ENCODE results near the gene TMEM95. TPM values are rescaled to one million over a fixed set of nuclear protein-coding genes. Genes with fewer than 3 reads are reported as not detected.

The TMEM95 gene
- total and polyA plus RNA-seq, 2 donors (not counting 1 experiment from before 2014, with no cell fraction given) = 0.25 TPM; not detected in 1

- Mint-ChIP-seq H3K9me3 (ENCODE audit: insufficient read depth) (no peaks in the 10 kb centered on the region), H3K27me3 (peaks cover 14% of the 10 kb centered on the region), H3K4me3 (no peak overlapping the region), H3K4me1 (no peaks in the 10 kb centered on the region), H3K27ac (no peak overlapping the region)
- no peaks in the 10 kb centered on the region for H4K20me1 ChIP-seq (ENCODE audit: control insufficient read depth, insufficient read depth, low read length, poor library complexity, severe bottlenecking)
- H3K27me3 ChIP-seq (replicated peaks in 1 of 4; ENCODE audit: control extremely low read depth in 1 of 4, control insufficient read depth in 3 of 4, insufficient read depth in 4 of 4, low read length in 3 of 4) = peaks cover 0 to 2% (median 0%) of the 10 kb centered on the region in 4 experiments
- ChIA-PET CTCF (interaction anchor here (0.9 kb wide), 1 partner anchor 10 kb away, joined by 3 read pairs; no protein-coding TSS in a partner anchor), POLR2A (no interaction called here)
- H3K9me3 ChIP-seq (ENCODE audit: control extremely low read depth in 1 of 3, control insufficient read depth in 2 of 3, insufficient read depth in 1 of 3, low read length in 2 of 3) = peaks cover 0 to 2% (median 2%) of the 10 kb centered on the region in 3 donors
- H3K9ac ChIP-seq (ENCODE audit: low read length) = no peak overlapping the region
- no peak overlapping the region for H2AFZ ChIP-seq (ENCODE audit: insufficient read depth, low read depth, low read length, poor library complexity, severe bottlenecking)
- no peaks in the 10 kb centered on the region for H3K79me2 ChIP-seq (ENCODE audit: control insufficient read depth, insufficient read depth, low read length)
- no peaks in the 10 kb centered on the region for H3K4me1 ChIP-seq (ENCODE audit: control insufficient read depth in 2 of 2, insufficient read depth in 2 of 2, low read length in 2 of 2)
- DNase-seq (no peak), ATAC-seq (ENCODE audit: low read depth) (no peak)
- TF ChIP-seq CTCF (IDR thresholded peaks at IDR 0.05) (no peak), EZH2 (IDR thresholded peaks at IDR 0.05; ENCODE audit: borderline replicate concordance, insufficient read depth, low read depth, low read length, poor library complexity, severe bottlenecking) (no peak)
- intact Hi-C loops (cut with micrococcal nuclease) = no loop called here
- no peak overlapping the region for H3K4me3 ChIP-seq (ENCODE audit: control extremely low read depth in 1 of 5, extremely low read depth in 1 of 5, insufficient read depth in 1 of 5, low read depth in 2 of 5, low read length in 4 of 5)
- no peak overlapping the region for H3K4me2 ChIP-seq (replicated peaks; ENCODE audit: low read depth, low read length, poor library complexity, severe bottlenecking)
- no peak overlapping the region for H3K27ac ChIP-seq (ENCODE audit: low read length in 2 of 2)
- WGBS (ENCODE audit: insufficient coverage) = no CpG with 5 or more reads among the region's 2 CpGs
- H3K36me3 ChIP-seq (replicated peaks in 1 of 2; ENCODE audit: control extremely low read depth in 1 of 2, control insufficient read depth in 1 of 2, extremely low read depth in 1 of 2, insufficient read depth in 2 of 2, low read length in 1 of 2) = no peaks in the 10 kb centered on the region
These were observed 19.4 kb downstream of the TMEM95 start for GRCh38 chr17:7374353-7374752.

- no peak for TF ChIP-seq CTCF (IDR thresholded peaks at IDR 0.05)
- no peak for TF ChIP-seq EZH2 (IDR thresholded peaks at IDR 0.05; ENCODE audit: borderline replicate concordance, insufficient read depth, low read depth, low read length, poor library complexity, severe bottlenecking)
- DNase-seq (no peak), ATAC-seq (ENCODE audit: low read depth) (no peak)
- Mint-ChIP-seq H3K4me3 (no peak overlapping the region), H3K9me3 (ENCODE audit: insufficient read depth) (no peaks in the 10 kb centered on the region), H3K27me3 (peaks cover 41% of the 10 kb centered on the region), H3K27ac (no peak overlapping the region), H3K4me1 (peaks cover 8% of the 10 kb centered on the region)
- Histone ChIP-seq H3K4me2 (replicated peaks; ENCODE audit: low read depth, low read length, poor library complexity, severe bottlenecking) (no peak overlapping the region), H4K20me1 (ENCODE audit: control insufficient read depth, insufficient read depth, low read length, poor library complexity, severe bottlenecking) (no peaks in the 10 kb centered on the region), H3K4me1 (ENCODE audit: control insufficient read depth in 2 of 2, insufficient read depth in 2 of 2, low read length in 2 of 2) (peaks cover 11 to 15% of the 10 kb centered on the region in 2 donors), H2AFZ (ENCODE audit: insufficient read depth, low read depth, low read length, poor library complexity, severe bottlenecking) (no peak overlapping the region), H3K27me3 (replicated peaks in 1 of 4; ENCODE audit: control extremely low read depth in 1 of 4, control insufficient read depth in 3 of 4, insufficient read depth in 4 of 4, low read length in 3 of 4) (peaks cover 0 to 43% (median 14%) of the 10 kb centered on the region in 4 experiments), H3K36me3 (replicated peaks in 1 of 2; ENCODE audit: control extremely low read depth in 1 of 2, control insufficient read depth in 1 of 2, extremely low read depth in 1 of 2, insufficient read depth in 2 of 2, low read length in 1 of 2) (no peaks in the 10 kb centered on the region), H3K9ac (ENCODE audit: low read length) (no peak overlapping the region), H3K9me3 (ENCODE audit: control extremely low read depth in 1 of 3, control insufficient read depth in 2 of 3, insufficient read depth in 1 of 3, low read length in 2 of 3) (peaks cover 2 to 19% (median 2%) of the 10 kb centered on the region in 3 donors), H3K27ac (ENCODE audit: low read length in 2 of 2) (no peak overlapping the region), H3K79me2 (ENCODE audit: control insufficient read depth, insufficient read depth, low read length) (no peaks in the 10 kb centered on the region), H3K4me3 (ENCODE audit: control extremely low read depth in 1 of 5, extremely low read depth in 1 of 5, insufficient read depth in 1 of 5, low read depth in 2 of 5, low read length in 4 of 5) (no peak overlapping the region)
- ChIA-PET POLR2A (no interaction called here), CTCF (no interaction called here)
- intact Hi-C loops (cut with micrococcal nuclease) = no loop called here
- no CpG with 5 or more reads among the region's 3 CpGs for WGBS (ENCODE audit: insufficient coverage)
These were observed 24.2 kb downstream of the TMEM95 start for GRCh38 chr17:7379134-7379533.

Data from B cell (primary cell).